H1 (cell line): ENCODE results near the gene TFF1. TPM values are rescaled to one million over a fixed set of nuclear protein-coding genes. Genes with fewer than 3 reads are reported as not detected.

Experiments
- CTCF ChIA-PET: fragments of 300-600 bp; sonication (Branson Sonifier 250); formaldehyde crosslinking; loops from one replicate; lab custom pipeline; 2021; ENCODE audit not compliant: partially characterized antibody; lab: Charles Lee
- POLR2A ChIA-PET: fragments of 300-600 bp; sonication (Branson Sonifier 250); formaldehyde crosslinking; loops from one replicate; lab custom pipeline; 2021; ENCODE audit warnings: inconsistent platforms; ENCODE audit not compliant: partially characterized antibody; lab: Charles Lee
- DNase-seq, 2 experiments: peaks; one replicate each; pipeline versions ENCODE4 v3.0.0 to v3.0.0-alpha.2; 2010 to 2022; ENCODE audit warnings: low spot score in 2 of 2, low read depth in 1 of 2, mixed read lengths in 1 of 2
- FAIRE-seq: peaks from 2 replicates; lab custom pipeline; 2011; peaks lifted over from hg19 to GRCh38; lab: Jason Lieb, UNC
- H2AFZ ChIP-seq: 2 replicates; pipeline ENCODE4 v1.8.1; 2012; ENCODE audit warnings: low read length, inconsistent platforms
- H2AK5ac ChIP-seq: 2 replicates; pipeline ENCODE4 v1.6.1; 2013; ENCODE audit warnings: low read depth, low read length
- H2BK120ac ChIP-seq: replicated peaks from 2 replicates; pipeline ENCODE3; 2013; ENCODE audit warnings: low read depth, low read length, inconsistent platforms
- H2BK12ac ChIP-seq: 2 replicates; pipeline ENCODE4 v1.6.1; 2013; ENCODE audit warnings: low read depth, low read length
- H2BK15ac ChIP-seq: 2 replicates; pipeline ENCODE4 v1.6.1; 2013; ENCODE audit warnings: low read length
- H2BK20ac ChIP-seq: 2 replicates; pipeline ENCODE4 v1.6.1; 2013; ENCODE audit warnings: low read length
- H2BK5ac ChIP-seq: 2 replicates; pipeline ENCODE4 v1.6.1; 2013; ENCODE audit warnings: low read depth, low read length
- H3K14ac ChIP-seq: 2 replicates; pipeline ENCODE4 v1.6.1; 2013; ENCODE audit warnings: inconsistent platforms; ENCODE audit not compliant: insufficient read length
- H3K18ac ChIP-seq: 2 replicates; pipeline ENCODE4 v1.6.1; 2013; ENCODE audit warnings: low read length; ENCODE audit errors: extremely low read depth
- H3K23ac ChIP-seq: 2 replicates; pipeline ENCODE4 v1.6.1; 2013; ENCODE audit warnings: inconsistent platforms; ENCODE audit not compliant: insufficient read length
- H3K23me2 ChIP-seq: 2 replicates; pipeline ENCODE4 v1.6.1; 2013; ENCODE audit warnings: low read depth, low read length
- H3K27ac ChIP-seq: 2 replicates; pipeline ENCODE4 v1.6.1; 2011; ENCODE audit warnings: low read depth, low read length, inconsistent platforms
- H3K27me3 ChIP-seq, 4 experiments: replicated peaks in 1 of 4; 1 replicate in 1 of 4; 2 replicates in 3 of 4; pipeline versions ENCODE4 v1.6.1 to v1.8.1; 2011 to 2013; ENCODE audit warnings: low read length in 3 of 4, mild to moderate bottlenecking in 3 of 4, inconsistent platforms in 2 of 4, mixed read lengths in 2 of 4, moderate library complexity in 1 of 4; ENCODE audit not compliant: control insufficient read depth in 3 of 4, insufficient read depth in 3 of 4; ENCODE audit errors: extremely low read depth in 1 of 4
- H3K36me3 ChIP-seq, 4 experiments: 2 replicates each; pipeline versions ENCODE4 v1.6.1 to v1.8.1; 2011 to 2013; ENCODE audit warnings: mild to moderate bottlenecking in 4 of 4, low read length in 3 of 4, moderate library complexity in 2 of 4, control low read depth in 1 of 4, inconsistent platforms in 1 of 4; ENCODE audit not compliant: insufficient read depth in 4 of 4, control insufficient read depth in 2 of 4
- H3K4ac ChIP-seq: replicated peaks from 2 replicates; pipeline ENCODE3; 2013; ENCODE audit warnings: low read length, low read depth, mixed read lengths, inconsistent platforms; ENCODE audit not compliant: insufficient read length
- H3K4me1 ChIP-seq, 4 experiments: replicated peaks in 1 of 4; 1 replicate in 1 of 4; 2 replicates in 3 of 4; pipeline versions ENCODE4 v1.6.1 to v1.8.1; 2011 to 2013; ENCODE audit warnings: low read length in 3 of 4, inconsistent platforms in 2 of 4, mixed read lengths in 1 of 4; ENCODE audit not compliant: insufficient read depth in 4 of 4, control insufficient read depth in 3 of 4
- H3K4me2 ChIP-seq, 2 experiments: 2 replicates each; pipeline versions ENCODE4 v1.6.1 to v1.8.1; 2011 to 2013; ENCODE audit warnings: low read depth in 2 of 2, low read length in 2 of 2, control low read depth in 1 of 2, inconsistent platforms in 1 of 2, mild to moderate bottlenecking in 1 of 2; ENCODE audit not compliant: insufficient read depth in 1 of 2
- H3K4me3 ChIP-seq, 4 experiments: fragments of 200-600, 300-600 bp in 1 of 4; sonication (generic), shearing (Covaris generic), sonication (Bioruptor Twin) in 1 of 4; 2 replicates each; pipeline versions ENCODE4 v1.5.1 to v1.8.1; 2011 to 2016; ENCODE audit warnings: low read length in 4 of 4, low read depth in 3 of 4, control low read depth in 2 of 4, inconsistent platforms in 2 of 4, mild to moderate bottlenecking in 2 of 4, mixed read lengths in 1 of 4, moderate library complexity in 1 of 4; ENCODE audit not compliant: insufficient read depth in 2 of 4; ENCODE audit errors: extremely low read depth in 1 of 4
- H3K56ac ChIP-seq: replicated peaks from 2 replicates; pipeline ENCODE3; 2013; ENCODE audit warnings: low read depth, mild to moderate bottlenecking, mixed read lengths, low read length, inconsistent platforms; ENCODE audit not compliant: insufficient read length
- H3K79me1 ChIP-seq: 2 replicates; pipeline ENCODE4 v1.6.1; 2013; ENCODE audit warnings: low read depth, low read length, control low read depth
- H3K79me2 ChIP-seq, 2 experiments: 2 replicates each; pipeline versions ENCODE4 v1.6.1 to v1.8.1; 2012 to 2013; ENCODE audit warnings: low read length in 2 of 2, mild to moderate bottlenecking in 2 of 2, inconsistent platforms in 1 of 2; ENCODE audit not compliant: insufficient read depth in 2 of 2, control insufficient read depth in 1 of 2
- H3K9ac ChIP-seq, 4 experiments: replicated peaks in 1 of 4; 1 replicate in 1 of 4; 2 replicates in 3 of 4; pipeline versions ENCODE4 v1.6.1 to v1.8.1; 2011 to 2013; ENCODE audit warnings: low read depth in 3 of 4, low read length in 3 of 4, control low read depth in 2 of 4, mild to moderate bottlenecking in 2 of 4, moderate library complexity in 2 of 4, inconsistent platforms in 1 of 4; ENCODE audit errors: extremely low read depth in 1 of 4
- H3K9me3 ChIP-seq, 2 experiments: 2 replicates each; pipeline versions ENCODE4 v1.6.1 to v1.8.1; 2012 to 2013; ENCODE audit warnings: mild to moderate bottlenecking in 2 of 2, moderate library complexity in 2 of 2, control low read depth in 1 of 2, inconsistent platforms in 1 of 2, low read depth in 1 of 2, low read length in 1 of 2, mixed read lengths in 1 of 2; ENCODE audit not compliant: insufficient read depth in 2 of 2
- H4K20me1 ChIP-seq, 2 experiments: replicated peaks in 1 of 2; 2 replicates each; pipeline versions ENCODE3 to v1.8.1; 2011 to 2013; ENCODE audit warnings: inconsistent platforms in 2 of 2, low read length in 2 of 2, mild to moderate bottlenecking in 1 of 2; ENCODE audit not compliant: insufficient read depth in 2 of 2, control insufficient read depth in 1 of 2
- H4K5ac ChIP-seq: 2 replicates; pipeline ENCODE4 v1.6.1; 2013; ENCODE audit warnings: low read length, low read depth, mixed read lengths, inconsistent platforms; ENCODE audit not compliant: insufficient read length
- H4K8ac ChIP-seq: 2 replicates; pipeline ENCODE4 v1.8.0; 2013; ENCODE audit warnings: mild to moderate bottlenecking, moderate library complexity, low read length, inconsistent platforms; ENCODE audit not compliant: insufficient read depth; ENCODE audit errors: extremely low read depth
- H4K91ac ChIP-seq: replicated peaks from 2 replicates; pipeline ENCODE3; 2013; ENCODE audit warnings: low read length, mixed read lengths, inconsistent platforms; ENCODE audit not compliant: insufficient read length
- CBX8 ChIP-seq: fragments of 300-800, 300-1000 bp; sonication (generic); IDR thresholded peaks from 2 replicates; pipeline ENCODE4 v1.7.1; 2016; ENCODE audit warnings: low read depth, low read length, borderline replicate concordance
- CEBPB ChIP-seq: IDR thresholded peaks from 2 replicates; pipeline ENCODE4 v1.6.1; 2012; ENCODE audit warnings: low read depth, low read length
- CREB1 ChIP-seq: IDR thresholded peaks from 2 replicates; pipeline ENCODE4 v1.6.1; 2012; ENCODE audit warnings: inconsistent platforms
- EZH2 ChIP-seq: fragments of 200-600 bp; sonication (generic); IDR thresholded peaks from 2 replicates; pipeline ENCODE4 v1.7.1; 2012; ENCODE audit warnings: low read depth, mild to moderate bottlenecking, moderate library complexity, low read length, inconsistent platforms; ENCODE audit not compliant: severe bottlenecking
- GTF2F1 ChIP-seq: IDR thresholded peaks from 2 replicates; pipeline ENCODE4 v1.6.1; 2012; ENCODE audit warnings: low read depth, low read length, improper control_type of control experiment, borderline replicate concordance
- JUN ChIP-seq: IDR thresholded peaks from 2 replicates; pipeline ENCODE4 v1.6.1; 2011; ENCODE audit warnings: low read depth, mild to moderate bottlenecking, improper control_type of control experiment, low read length
- KDM4A ChIP-seq: IDR thresholded peaks from one replicate; pipeline ENCODE4 v1.7.1; 2012; ENCODE audit warnings: low read depth, mild to moderate bottlenecking, moderate library complexity, low read length, inconsistent platforms; ENCODE audit not compliant: severe bottlenecking
- NANOG ChIP-seq: IDR thresholded peaks from 2 replicates; pipeline ENCODE4 v1.6.1; 2011; ENCODE audit warnings: low read length, low read depth, mild to moderate bottlenecking, inconsistent platforms; ENCODE audit not compliant: insufficient read depth, poor library complexity, severe bottlenecking
- POLR2AphosphoS5 ChIP-seq: IDR thresholded peaks from 2 replicates; pipeline ENCODE4 v1.6.1; 2011; ENCODE audit warnings: low read depth, low read length
- SIN3A ChIP-seq, 2 experiments: IDR thresholded peaks in 1 of 2; conservative IDR thresholded peaks in 1 of 2; 2 replicates each; pipeline ENCODE4 v1.6.1; 2011 to 2012; ENCODE audit warnings: low read length in 2 of 2, improper control_type of control experiment in 1 of 2, low read depth in 1 of 2, mild to moderate bottlenecking in 1 of 2
- YY1 ChIP-seq: IDR thresholded peaks from 2 replicates; pipeline ENCODE4 v1.6.1; 2011; ENCODE audit warnings: low read depth, mild to moderate bottlenecking, low read length
- WGBS, 2 experiments: shearing (Covaris generic) in 1 of 2; methylation state at CpG; one replicate each; pipeline versions ENCODE4 v1.1.6 to v1.1.7; 2013 to 2015; ENCODE audit warnings: low lambda C conversion rate in 2 of 2, mixed read lengths in 2 of 2, inconsistent platforms in 1 of 2, low coverage in 1 of 2, missing lambda C conversion rate in 1 of 2; ENCODE audit not compliant: insufficient replicate concordance in 2 of 2, insufficient coverage in 1 of 2, insufficient read length in 1 of 2; ENCODE audit errors: extremely low coverage in 1 of 2, missing lambda C conversion rate in 1 of 2; 5-methylcytosine and 5-hydroxymethylcytosine counted together
- polyA plus RNA-seq, 7 experiments: library from polyadenylated mRNA; depleted of rRNA in 3 of 7; stranded (reverse) in 5 of 7; unstranded in 2 of 7; fragments of >200 nt in 5 of 7; fragments of 200-250 nt in 2 of 7; gene quantifications; 1 replicate in 5 of 7; 2 replicates in 1 of 7; 4 replicates in 1 of 7; pipeline versions ENCODE4 v1.2.1 to v1.2.3, GENCODE V29; 2011 to 2013; ENCODE audit warnings: missing spikeins in 2 of 7, mixed read lengths in 2 of 7
- total RNA-seq: library from RNA; stranded (reverse); fragmentation: NEBNext Ultra II Directional; extraction: Animal tissue kit (Norgen Biotek cat#: 25700); gene quantifications from 2 replicates; pipeline ENCODE4 v1.2.1, GENCODE V29; 2021
- TF ChIP-seq, protein P1 (sequence below), 3 experiments: IDR thresholded peaks; 1 replicate in 2 of 3; 2 replicates in 1 of 3; pipeline versions ENCODE4 v1.5.1 to v1.6.1; 2011; ENCODE audit warnings: low read length in 3 of 3, mild to moderate bottlenecking in 3 of 3, inconsistent platforms in 2 of 3, low read depth in 1 of 3, moderate library complexity in 1 of 3; ENCODE audit not compliant: insufficient read depth in 1 of 3; ENCODE audit errors: control extremely low read depth in 1 of 3

TFF1 gene
- total and polyA plus RNA-seq, 2 of the 8 experiments (the other 6 are each of a cell fraction or from before 2014, with no cell fraction given) = not detected

DNA sequence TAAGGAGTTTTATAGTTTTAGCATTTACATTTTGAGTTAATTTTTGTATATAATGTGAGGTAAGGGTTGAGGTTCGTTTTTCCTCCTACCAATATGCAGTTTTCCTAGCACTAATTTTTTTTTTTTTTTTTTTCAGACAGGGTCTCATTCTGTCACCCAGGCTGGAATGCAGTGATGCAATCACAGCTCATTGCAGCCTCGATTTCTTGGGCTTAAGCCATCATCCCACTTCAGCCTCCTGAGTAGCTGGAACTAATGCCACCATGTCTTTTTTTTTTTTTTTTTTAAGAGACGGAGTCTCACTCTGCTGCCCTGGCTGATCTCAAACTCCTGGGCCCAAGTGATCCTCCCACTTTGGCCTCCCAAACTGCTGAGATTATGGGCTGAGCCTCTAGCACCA lies 34.8 kb upstream of the TFF1 start:
- Histone ChIP-seq H3K4me2 (no peak overlapping the region), H2BK120ac (no peak overlapping the region), H3K23me2 (no peaks in the 10 kb centered on the region), H3K4ac (no peak overlapping the region), H3K4me3 (no peak overlapping the region), H4K91ac (no peak overlapping the region), H3K27ac (no peak overlapping the region), H3K9me3 (peaks cover 3 to 7% of the 10 kb centered on the region in 2 experiments; a peak in 2 of 4 replicates), H4K8ac (no peak overlapping the region), H2AFZ (no peak overlapping the region), H2BK15ac (no peak overlapping the region), H3K9ac (no peak overlapping the region), H3K27me3 (no peaks in the 10 kb centered on the region), H3K18ac (no peak overlapping the region), H4K5ac (no peak overlapping the region), H3K79me1 (no peaks in the 10 kb centered on the region), H2AK5ac (no peak overlapping the region), H3K36me3 (no peaks in the 10 kb centered on the region), H2BK20ac (no peak overlapping the region), H3K23ac (no peak overlapping the region), H4K20me1 (no peaks in the 10 kb centered on the region), H3K14ac (no peak overlapping the region), H3K56ac (no peak overlapping the region), H2BK12ac (no peak overlapping the region), H3K4me1 (peaks cover 0 to 4% (median 0%) of the 10 kb centered on the region in 4 experiments; a peak in 1 of 7 replicates), H2BK5ac (no peak overlapping the region), H3K79me2 (no peaks in the 10 kb centered on the region)
- CTCF ChIA-PET = interaction anchor here (0.8 to 1.1 kb wide), 2 partner anchors 9 to 133 kb away, joined by 3 read pairs; no protein-coding TSS in a partner anchor
- 88% methylated on average over 3 of the region's 3 CpGs; no CpG with 5 or more reads in 1 of the 2 experiments for WGBS, 2 experiments
- FAIRE-seq (no peak), DNase-seq (no peak)
- POLR2A ChIA-PET = no interaction called here
- no peak for TF ChIP-seq CREB1
- TF ChIP-seq EZH2 = no peak
- TF ChIP-seq CBX8 = no peak
- no peak for TF ChIP-seq GTF2F1
- no peak for TF ChIP-seq CEBPB
- TF ChIP-seq, protein P1, sequence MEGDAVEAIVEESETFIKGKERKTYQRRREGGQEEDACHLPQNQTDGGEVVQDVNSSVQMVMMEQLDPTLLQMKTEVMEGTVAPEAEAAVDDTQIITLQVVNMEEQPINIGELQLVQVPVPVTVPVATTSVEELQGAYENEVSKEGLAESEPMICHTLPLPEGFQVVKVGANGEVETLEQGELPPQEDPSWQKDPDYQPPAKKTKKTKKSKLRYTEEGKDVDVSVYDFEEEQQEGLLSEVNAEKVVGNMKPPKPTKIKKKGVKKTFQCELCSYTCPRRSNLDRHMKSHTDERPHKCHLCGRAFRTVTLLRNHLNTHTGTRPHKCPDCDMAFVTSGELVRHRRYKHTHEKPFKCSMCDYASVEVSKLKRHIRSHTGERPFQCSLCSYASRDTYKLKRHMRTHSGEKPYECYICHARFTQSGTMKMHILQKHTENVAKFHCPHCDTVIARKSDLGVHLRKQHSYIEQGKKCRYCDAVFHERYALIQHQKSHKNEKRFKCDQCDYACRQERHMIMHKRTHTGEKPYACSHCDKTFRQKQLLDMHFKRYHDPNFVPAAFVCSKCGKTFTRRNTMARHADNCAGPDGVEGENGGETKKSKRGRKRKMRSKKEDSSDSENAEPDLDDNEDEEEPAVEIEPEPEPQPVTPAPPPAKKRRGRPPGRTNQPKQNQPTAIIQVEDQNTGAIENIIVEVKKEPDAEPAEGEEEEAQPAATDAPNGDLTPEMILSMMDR (IDR thresholded peaks at IDR 0.05; ENCODE audit: control extremely low read depth in 1 of 3, insufficient read depth in 1 of 3, low read depth in 1 of 3, low read length in 3 of 3) = no peak
- TF ChIP-seq SIN3A (conservative IDR thresholded peaks at IDR 0.05 in 1 of 2, IDR thresholded peaks at IDR 0.05 in 1 of 2; ENCODE audit: low read depth in 1 of 2, low read length in 2 of 2) = no peak
- no peak for TF ChIP-seq POLR2AphosphoS5
- TF ChIP-seq JUN = no peak
- TF ChIP-seq KDM4A = no peak
- no peak for TF ChIP-seq NANOG
- TF ChIP-seq YY1 = no peak
